ENCODE data around the gene MADCAM1.

DNA sequence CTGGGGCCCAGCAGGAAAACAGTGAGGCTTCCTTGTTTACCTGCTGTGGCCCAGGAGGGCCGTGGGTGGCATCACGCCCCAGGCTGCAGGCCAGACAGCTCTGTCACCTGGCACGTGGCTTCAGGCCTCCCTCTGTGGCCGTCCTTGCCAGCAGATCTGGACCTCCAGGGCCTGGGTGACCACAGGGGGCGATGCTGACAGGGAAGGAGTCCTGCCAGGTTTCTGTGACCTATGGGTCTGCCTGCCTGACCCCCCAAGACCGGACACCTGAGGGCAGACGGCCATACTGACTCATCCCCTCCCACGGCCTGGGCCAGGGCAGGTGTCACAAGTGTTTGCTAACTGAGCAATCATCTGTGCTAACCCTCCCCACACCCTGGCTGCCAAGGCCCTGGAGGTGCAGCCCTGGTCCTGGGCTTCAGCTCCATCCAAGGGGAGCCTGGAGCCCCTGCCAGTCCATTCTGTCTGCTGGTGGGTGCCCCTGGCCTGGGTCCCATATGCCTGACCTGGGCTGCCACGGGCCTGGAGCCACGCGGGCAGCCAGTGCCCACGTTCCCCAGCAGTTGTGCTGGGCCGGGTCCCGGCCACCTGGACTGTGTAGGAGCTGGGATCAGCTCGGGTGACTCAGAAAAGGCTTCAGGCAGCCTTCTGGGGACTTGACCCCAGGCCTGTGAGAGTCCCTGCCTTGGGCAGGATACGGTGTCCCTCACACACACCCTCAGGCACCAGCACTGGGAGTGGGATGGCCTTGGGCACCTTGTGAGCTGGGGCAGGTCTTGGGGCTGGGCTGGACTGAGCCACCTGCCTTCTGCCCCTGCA is 38.9 kb downstream of the MADCAM1 start:
- TF ChIP-seq, protein P1, sequence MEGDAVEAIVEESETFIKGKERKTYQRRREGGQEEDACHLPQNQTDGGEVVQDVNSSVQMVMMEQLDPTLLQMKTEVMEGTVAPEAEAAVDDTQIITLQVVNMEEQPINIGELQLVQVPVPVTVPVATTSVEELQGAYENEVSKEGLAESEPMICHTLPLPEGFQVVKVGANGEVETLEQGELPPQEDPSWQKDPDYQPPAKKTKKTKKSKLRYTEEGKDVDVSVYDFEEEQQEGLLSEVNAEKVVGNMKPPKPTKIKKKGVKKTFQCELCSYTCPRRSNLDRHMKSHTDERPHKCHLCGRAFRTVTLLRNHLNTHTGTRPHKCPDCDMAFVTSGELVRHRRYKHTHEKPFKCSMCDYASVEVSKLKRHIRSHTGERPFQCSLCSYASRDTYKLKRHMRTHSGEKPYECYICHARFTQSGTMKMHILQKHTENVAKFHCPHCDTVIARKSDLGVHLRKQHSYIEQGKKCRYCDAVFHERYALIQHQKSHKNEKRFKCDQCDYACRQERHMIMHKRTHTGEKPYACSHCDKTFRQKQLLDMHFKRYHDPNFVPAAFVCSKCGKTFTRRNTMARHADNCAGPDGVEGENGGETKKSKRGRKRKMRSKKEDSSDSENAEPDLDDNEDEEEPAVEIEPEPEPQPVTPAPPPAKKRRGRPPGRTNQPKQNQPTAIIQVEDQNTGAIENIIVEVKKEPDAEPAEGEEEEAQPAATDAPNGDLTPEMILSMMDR (conservative IDR thresholded peaks at IDR 0.05; ENCODE audit: low read length) = no peak
- no peak for TF ChIP-seq EZH2phosphoT487 (IDR thresholded peaks at IDR 0.05; ENCODE audit: borderline replicate concordance, low read depth, low read length)

Measured in OCI-LY7 (cell line).